Natural killer cell (primary cell): ENCODE results near the gene HPS3. TPM values are rescaled to one million over a fixed set of nuclear protein-coding genes. Genes with fewer than 3 reads are reported as not detected.

Experiments used
- ATAC-seq, 3 donors: fragments of 150-1000 bp in 2 of 3; fragments of 200-7000 bp in 1 of 3; cut with Tn5 transposase; 1 replicate in 1 of 3; 2 replicates in 2 of 3; pipeline ENCODE4 v1.10.0; 2021; ENCODE audit warnings: mild to moderate bottlenecking in 2 of 3, moderate library complexity in 2 of 3
- DNase-seq, 2 donors: peaks; one replicate each; pipeline versions ENCODE4 v3.0.0 to v3.0.0-alpha.2; 2013 to 2021; ENCODE audit warnings: mixed read lengths in 1 of 2
- H3K27ac ChIP-seq: one replicate; pipeline ENCODE4 v1.5.1; 2013; ENCODE audit warnings: mild to moderate bottlenecking, low read length
- H3K27me3 ChIP-seq: one replicate; pipeline ENCODE4 v1.6.1; 2013; ENCODE audit warnings: low read length; ENCODE audit not compliant: control insufficient read depth, insufficient read depth
- H3K36me3 ChIP-seq: one replicate; pipeline ENCODE4 v1.6.1; 2013; ENCODE audit warnings: low read length; ENCODE audit not compliant: control insufficient read depth, insufficient read depth
- H3K4me1 ChIP-seq: one replicate; pipeline ENCODE4 v1.6.1; 2013; ENCODE audit warnings: low read length; ENCODE audit not compliant: control insufficient read depth, insufficient read depth
- H3K4me3 ChIP-seq: one replicate; pipeline ENCODE4 v1.5.1; 2013; ENCODE audit warnings: low read length
- H3K9me3 ChIP-seq: one replicate; pipeline ENCODE4 v1.6.1; 2013; ENCODE audit warnings: low read length; ENCODE audit not compliant: control insufficient read depth, insufficient read depth
- H3K27ac Mint-ChIP-seq, 2 donors: one replicate each; pipeline ENCODE4 v1.8.0; 2022; ENCODE audit warnings: mild to moderate bottlenecking in 2 of 2, mixed read lengths in 2 of 2, moderate library complexity in 1 of 2
- H3K27me3 Mint-ChIP-seq, 2 donors: one replicate each; pipeline ENCODE4 v1.8.0; 2022; ENCODE audit warnings: low read depth in 2 of 2, mixed read lengths in 2 of 2
- H3K36me3 Mint-ChIP-seq: one replicate; pipeline ENCODE4 v1.8.0; 2022; ENCODE audit warnings: mixed read lengths
- H3K4me1 Mint-ChIP-seq, 2 donors: one replicate each; pipeline ENCODE4 v1.8.0; 2022; ENCODE audit warnings: mixed read lengths in 2 of 2
- H3K4me3 Mint-ChIP-seq: one replicate; pipeline ENCODE4 v1.8.0; 2022; ENCODE audit warnings: mild to moderate bottlenecking, moderate library complexity, mixed read lengths
- H3K9me3 Mint-ChIP-seq, 2 donors: one replicate each; pipeline ENCODE4 v1.8.0; 2022; ENCODE audit warnings: mixed read lengths in 2 of 2
- WGBS: methylation state at CpG from one replicate; pipeline ENCODE4 v1.1.7; 2013; ENCODE audit warnings: missing lambda C conversion rate; ENCODE audit not compliant: insufficient coverage; 5-methylcytosine and 5-hydroxymethylcytosine counted together
- intact Hi-C: fragments of 100-400 bp; cut with micrococcal nuclease; formaldehyde crosslinking; loops from one replicate; pipeline ENCODE4 v1.14.2; 2022
- total RNA-seq, 4 donors: library from RNA; stranded (reverse); fragments of 120-200 nt in 1 of 4; gene quantifications; one replicate each; pipeline versions ENCODE4 v1.2.3 to v1.2.4, GENCODE V29; 2013 to 2022
- TF ChIP-seq, protein P1 (sequence below): fragments of 200-600 bp; IDR thresholded peaks from one replicate; pipeline ENCODE4 v1.8.0; 2022; ENCODE audit warnings: antibody characterized with exemption

Gene HPS3
- total RNA-seq, 3 donors from 2014 or later (not counting 1 experiment from before 2014, with no cell fraction given) = 19.6 to 35.5 (median 24.7) TPM

GRCh38 chr3:149122721-149123578 lies 6.5 kb upstream of the HPS3 start:
- ATAC-seq = no peak
- H3K4me1 ChIP-seq = no peaks in the 10 kb centered on the region
- Mint-ChIP-seq H3K36me3 (no peaks in the 10 kb centered on the region), H3K27me3 (peaks cover 0 to 7% of the 10 kb centered on the region in 2 donors), H3K4me3 (no peak overlapping the region), H3K27ac (no peak overlapping the region), H3K4me1 (peaks cover 6 to 7% of the 10 kb centered on the region in 2 donors), H3K9me3 (no peaks in the 10 kb centered on the region)
- no peaks in the 10 kb centered on the region for H3K36me3 ChIP-seq
- H3K4me3 ChIP-seq = no peak overlapping the region
- WGBS = no CpG with 5 or more reads among the region's 4 CpGs
- TF ChIP-seq, protein P1, sequence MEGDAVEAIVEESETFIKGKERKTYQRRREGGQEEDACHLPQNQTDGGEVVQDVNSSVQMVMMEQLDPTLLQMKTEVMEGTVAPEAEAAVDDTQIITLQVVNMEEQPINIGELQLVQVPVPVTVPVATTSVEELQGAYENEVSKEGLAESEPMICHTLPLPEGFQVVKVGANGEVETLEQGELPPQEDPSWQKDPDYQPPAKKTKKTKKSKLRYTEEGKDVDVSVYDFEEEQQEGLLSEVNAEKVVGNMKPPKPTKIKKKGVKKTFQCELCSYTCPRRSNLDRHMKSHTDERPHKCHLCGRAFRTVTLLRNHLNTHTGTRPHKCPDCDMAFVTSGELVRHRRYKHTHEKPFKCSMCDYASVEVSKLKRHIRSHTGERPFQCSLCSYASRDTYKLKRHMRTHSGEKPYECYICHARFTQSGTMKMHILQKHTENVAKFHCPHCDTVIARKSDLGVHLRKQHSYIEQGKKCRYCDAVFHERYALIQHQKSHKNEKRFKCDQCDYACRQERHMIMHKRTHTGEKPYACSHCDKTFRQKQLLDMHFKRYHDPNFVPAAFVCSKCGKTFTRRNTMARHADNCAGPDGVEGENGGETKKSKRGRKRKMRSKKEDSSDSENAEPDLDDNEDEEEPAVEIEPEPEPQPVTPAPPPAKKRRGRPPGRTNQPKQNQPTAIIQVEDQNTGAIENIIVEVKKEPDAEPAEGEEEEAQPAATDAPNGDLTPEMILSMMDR = no peak
- no peak for DNase-seq
- intact Hi-C loops = loop anchor here (10.0 kb wide), 1 partner anchor 362 kb away; no protein-coding TSS in a partner anchor
- no peak overlapping the region for H3K27ac ChIP-seq
- no peaks in the 10 kb centered on the region for H3K9me3 ChIP-seq
- H3K27me3 ChIP-seq = no peaks in the 10 kb centered on the region

DNA sequence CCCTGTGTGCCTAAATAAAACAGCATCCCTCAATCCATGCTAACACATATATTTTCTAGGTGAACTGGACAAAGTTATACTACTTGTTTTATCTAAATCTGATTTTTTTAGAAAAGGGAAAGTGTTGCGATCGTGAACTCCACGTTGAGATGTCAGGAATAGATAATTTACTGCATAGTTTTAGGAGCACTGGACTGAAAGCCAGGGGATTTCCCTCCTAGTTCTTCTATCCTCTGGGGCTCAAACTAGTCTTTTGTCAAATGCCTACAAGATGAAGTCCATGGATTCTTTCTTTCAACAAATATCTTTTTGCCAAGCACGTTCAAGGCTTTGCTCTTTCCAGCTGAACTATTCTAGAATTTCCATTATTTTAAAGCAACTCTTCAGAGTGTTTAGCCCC lies 617 bp upstream of the HPS3 start:
- Mint-ChIP-seq H3K27me3 (peaks cover 0 to 7% of the 10 kb centered on the region in 2 donors), H3K9me3 (no peaks in the 10 kb centered on the region), H3K4me1 (peaks cover 36 to 41% of the 10 kb centered on the region in 2 donors), H3K27ac (peak overlapping the region; percentile 91 to 96), H3K36me3 (no peaks in the 10 kb centered on the region), H3K4me3 (peak overlapping the region; percentile 94)
- Histone ChIP-seq H3K27me3 (no peaks in the 10 kb centered on the region), H3K36me3 (no peaks in the 10 kb centered on the region), H3K4me1 (peaks cover 21% of the 10 kb centered on the region), H3K4me3 (peak overlapping the region; percentile 80), H3K9me3 (no peaks in the 10 kb centered on the region), H3K27ac (peak overlapping the region; percentile 35)
- TF ChIP-seq, protein P1 = no peak
- intact Hi-C loops = loop anchor here (1.0 to 10.0 kb wide), 2 partner anchors 43 to 356 kb away; partner anchors contain the start of gene HLTF
- DNase-seq (peak in 1 of 2 donors; percentile 31), ATAC-seq (no peak)
- 35% methylated on average over 4 of the region's 4 CpGs for WGBS

GRCh38 chr3:149131589-149131988 lies 2.2 kb downstream of the HPS3 start:
- Mint-ChIP-seq H3K27me3 (no peaks in the 10 kb centered on the region), H3K36me3 (no peaks in the 10 kb centered on the region), H3K4me1 (peaks cover 60 to 65% of the 10 kb centered on the region in 2 donors), H3K4me3 (peak overlapping the region; percentile 94), H3K27ac (peak overlapping the region; percentile 91 to 96), H3K9me3 (no peaks in the 10 kb centered on the region)
- ATAC-seq = no peak
- intact Hi-C loops = no loop called here
- peaks cover 21% of the 10 kb centered on the region for H3K4me1 ChIP-seq
- no peaks in the 10 kb centered on the region for H3K9me3 ChIP-seq
- DNase-seq = no peak
- H3K4me3 ChIP-seq = no peak overlapping the region
- WGBS = 71% methylated on average over 3 of the region's 4 CpGs
- no peak overlapping the region for H3K27ac ChIP-seq
- no peaks in the 10 kb centered on the region for H3K27me3 ChIP-seq
- no peaks in the 10 kb centered on the region for H3K36me3 ChIP-seq
- TF ChIP-seq, protein P1 = no peak
